KMS-11 (cell line): ENCODE measurements around the gene HOXD10.

Experiments used
- H2AFZ ChIP-seq: fragments of 200-600 bp; sonication (generic); 2 replicates; pipeline ENCODE4 v1.6.1; 2016; ENCODE audit warnings: antibody characterized with exemption, mixed run types, low read depth
- H3K27ac ChIP-seq: fragments of 200-600 bp; sonication (generic); 2 replicates; pipeline ENCODE4 v1.6.1; 2016; ENCODE audit warnings: mild to moderate bottlenecking, mixed run types
- H3K27me3 ChIP-seq: fragments of 200-600 bp; sonication (generic); 2 replicates; pipeline ENCODE4 v1.6.1; 2017; ENCODE audit warnings: mild to moderate bottlenecking, low read depth, mixed run types, moderate library complexity; ENCODE audit not compliant: insufficient read depth
- H3K36me3 ChIP-seq: fragments of 200-600 bp; sonication (generic); 2 replicates; pipeline ENCODE4 v1.6.1; 2017; ENCODE audit warnings: mild to moderate bottlenecking, mixed run types; ENCODE audit not compliant: insufficient read depth
- H3K4me1 ChIP-seq: fragments of 200-600 bp; sonication (generic); 2 replicates; pipeline ENCODE4 v1.6.1; 2016; ENCODE audit warnings: mild to moderate bottlenecking, low read depth, mixed run types; ENCODE audit not compliant: poor library complexity, severe bottlenecking
- H3K4me2 ChIP-seq: fragments of 200-600 bp; sonication (generic); 2 replicates; pipeline ENCODE4 v1.7.0; 2016; ENCODE audit warnings: mild to moderate bottlenecking, mixed run types
- H3K4me3 ChIP-seq: fragments of 200-600 bp; sonication (generic); IDR thresholded peaks from 2 replicates; pipeline ENCODE4 v1.6.1; 2017; ENCODE audit warnings: low read depth, low read length, mixed read lengths; ENCODE audit not compliant: insufficient read depth
- H3K79me2 ChIP-seq: fragments of 200-600 bp; sonication (generic); 2 replicates; pipeline ENCODE4 v1.6.1; 2016; ENCODE audit warnings: low read depth, mixed run types; ENCODE audit not compliant: insufficient read depth
- H3K9ac ChIP-seq: fragments of 200-600 bp; sonication (generic); 2 replicates; pipeline ENCODE4 v1.6.1; 2016; ENCODE audit warnings: mild to moderate bottlenecking, mixed run types
- H4K20me1 ChIP-seq: fragments of 200-600 bp; sonication (generic); 2 replicates; pipeline ENCODE4 v1.6.1; 2016; ENCODE audit warnings: mild to moderate bottlenecking, mixed run types; ENCODE audit not compliant: insufficient read depth
- CTCF ChIP-seq: fragments of 200-600 bp; sonication (generic); conservative IDR thresholded peaks from 2 replicates; pipeline ENCODE4 v1.6.1; 2017; ENCODE audit warnings: low read depth, mild to moderate bottlenecking, antibody characterized with exemption, low read length, moderate library complexity, mixed read lengths

Gene HOXD10

GRCh38 chr2:176101216-176101830 lies 15.3 kb upstream of the HOXD10 start:
- no peak overlapping the region for H3K4me2 ChIP-seq
- no peaks in the 10 kb centered on the region for H3K4me1 ChIP-seq
- H3K79me2 ChIP-seq = no peaks in the 10 kb centered on the region
- H3K4me3 ChIP-seq = no peak overlapping the region
- no peak for TF ChIP-seq CTCF
- no peaks in the 10 kb centered on the region for H4K20me1 ChIP-seq
- H3K27me3 ChIP-seq = no peaks in the 10 kb centered on the region
- no peak overlapping the region for H2AFZ ChIP-seq
- H3K9ac ChIP-seq = no peak overlapping the region
- no peaks in the 10 kb centered on the region for H3K36me3 ChIP-seq
- no peak overlapping the region for H3K27ac ChIP-seq

GRCh38 chr2:176101842-176102241 lies 14.7 kb upstream of the HOXD10 start:
- Histone ChIP-seq H4K20me1 (no peaks in the 10 kb centered on the region), H3K79me2 (no peaks in the 10 kb centered on the region), H3K9ac (no peak overlapping the region), H3K27me3 (no peaks in the 10 kb centered on the region), H2AFZ (no peak overlapping the region), H3K4me1 (no peaks in the 10 kb centered on the region), H3K4me2 (no peak overlapping the region), H3K36me3 (no peaks in the 10 kb centered on the region), H3K27ac (no peak overlapping the region), H3K4me3 (no peak overlapping the region)
- TF ChIP-seq CTCF = no peak

- Histone ChIP-seq H3K9ac (no peak overlapping the region), H2AFZ (no peak overlapping the region), H3K36me3 (no peaks in the 10 kb centered on the region), H3K4me1 (no peaks in the 10 kb centered on the region), H3K27me3 (no peaks in the 10 kb centered on the region), H3K27ac (no peak overlapping the region), H3K4me2 (no peak overlapping the region), H3K79me2 (no peaks in the 10 kb centered on the region), H3K4me3 (no peak overlapping the region), H4K20me1 (no peaks in the 10 kb centered on the region)
- no peak for TF ChIP-seq CTCF
Observed at GRCh38 chr2:176102309-176102866, 14.2 kb upstream of the HOXD10 start.

GRCh38 chr2:176103194-176103593 lies 13.4 kb upstream of the HOXD10 start:
- H3K4me1 ChIP-seq = no peaks in the 10 kb centered on the region
- no peaks in the 10 kb centered on the region for H3K79me2 ChIP-seq
- no peak overlapping the region for H3K4me2 ChIP-seq
- no peaks in the 10 kb centered on the region for H4K20me1 ChIP-seq
- no peak overlapping the region for H2AFZ ChIP-seq
- no peak overlapping the region for H3K9ac ChIP-seq
- no peak overlapping the region for H3K27ac ChIP-seq
- TF ChIP-seq CTCF = no peak
- no peaks in the 10 kb centered on the region for H3K36me3 ChIP-seq
- no peaks in the 10 kb centered on the region for H3K27me3 ChIP-seq
- H3K4me3 ChIP-seq = no peak overlapping the region
